Central memory CD8-positive, alpha-beta T cell (primary cell): ENCODE results near the gene TARBP2.
A peak's percentile ranks its signal among the peaks of the same experiment; 100 is the strongest.
"Not testable (repeated sequence)": the region's sequence is repeated elsewhere in the genome, so short reads cannot be mapped to it uniquely, and the experiment has no call there.

ENCODE experiments used
- ATAC-seq: fragments of 150-1000 bp; cut with Tn5 transposase; replicated peaks from 2 replicates; pipeline ENCODE4 v1.10.0; 2022; ENCODE audit warnings: mild to moderate bottlenecking, moderate FRiP score, moderate number of reproducible peaks; ENCODE audit not compliant: poor library complexity, severe bottlenecking; ENCODE audit errors: extremely low read depth
- DNase-seq, 2 donors: peaks; one replicate each; pipeline ENCODE4 v3.0.0; 2021; ENCODE audit warnings: low spot score in 2 of 2
- H3K27ac Mint-ChIP-seq: one replicate; pipeline ENCODE4 v1.8.0; 2022; ENCODE audit warnings: low read depth, mild to moderate bottlenecking, moderate library complexity, mixed read lengths
- H3K27me3 Mint-ChIP-seq: one replicate; pipeline ENCODE4 v1.8.0; 2022; ENCODE audit warnings: mixed read lengths
- H3K36me3 Mint-ChIP-seq: one replicate; pipeline ENCODE4 v1.8.0; 2022; ENCODE audit warnings: mild to moderate bottlenecking, moderate library complexity, mixed read lengths; ENCODE audit not compliant: insufficient read depth
- H3K4me1 Mint-ChIP-seq: one replicate; pipeline ENCODE4 v1.8.0; 2022; ENCODE audit warnings: mixed read lengths
- H3K4me3 Mint-ChIP-seq: one replicate; pipeline ENCODE4 v1.8.0; 2022; ENCODE audit warnings: mild to moderate bottlenecking, moderate library complexity, mixed read lengths
- H3K9me3 Mint-ChIP-seq: one replicate; pipeline ENCODE4 v1.8.0; 2022; ENCODE audit warnings: mixed read lengths

The TARBP2 gene

DNA sequence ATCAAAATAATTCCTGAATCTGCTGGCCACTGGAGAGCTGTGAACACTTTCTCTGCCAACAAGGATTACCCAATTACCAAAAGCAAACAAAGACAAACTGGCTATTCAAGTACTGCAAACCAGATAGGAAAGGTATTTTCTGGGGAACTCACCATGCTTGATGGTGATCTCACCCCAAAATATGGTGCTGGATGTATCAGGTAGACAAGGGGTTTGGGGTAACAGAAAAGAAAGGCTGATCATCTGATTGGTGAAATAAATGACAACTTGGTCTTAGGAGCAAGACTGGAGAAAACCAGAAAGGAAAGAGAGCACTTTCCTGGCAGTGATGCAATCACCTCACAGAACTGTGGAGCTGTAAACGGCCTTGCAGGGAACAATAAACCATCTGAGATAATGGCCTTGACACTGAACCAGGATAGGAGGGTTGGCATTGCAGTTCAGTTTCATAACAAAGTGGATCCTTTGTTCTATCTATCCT, 37.2 kb downstream of the TARBP2 start:
- no peak for DNase-seq
- Mint-ChIP-seq H3K4me1 (no peaks in the 10 kb centered on the region), H3K36me3 (peaks cover 46% of the 10 kb centered on the region), H3K9me3 (no peaks in the 10 kb centered on the region), H3K27ac (no peak overlapping the region), H3K4me3 (no peak overlapping the region), H3K27me3 (no peaks in the 10 kb centered on the region)
- ATAC-seq, result no peak

DNA sequence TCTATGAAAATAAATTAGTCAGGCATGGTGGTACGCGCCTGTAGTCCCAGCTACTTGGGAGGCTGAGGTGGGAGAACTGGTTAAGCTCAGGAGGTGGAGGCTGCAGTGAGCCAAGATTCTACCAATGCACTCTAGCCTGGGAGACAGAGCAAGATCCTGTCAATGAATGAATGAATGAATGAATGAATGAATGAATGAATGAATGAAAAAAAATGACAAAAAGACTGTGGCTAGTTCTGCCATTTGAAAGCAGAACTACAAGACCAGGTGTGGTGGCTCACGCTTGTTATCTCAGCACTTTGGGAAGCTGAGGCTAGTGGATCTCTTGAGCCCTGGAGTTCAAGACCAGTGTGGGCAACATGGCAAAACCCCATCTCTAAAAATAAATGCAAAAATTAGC, 38.4 kb downstream of the TARBP2 start:
- DNase-seq (no peak), ATAC-seq (no peak)
- no peaks in the 10 kb centered on the region for H3K9me3 Mint-ChIP-seq
- peaks cover 46% of the 10 kb centered on the region for H3K36me3 Mint-ChIP-seq
- H3K4me1 Mint-ChIP-seq, result no peaks in the 10 kb centered on the region
- no peak overlapping the region for H3K27ac Mint-ChIP-seq
- no peak overlapping the region for H3K4me3 Mint-ChIP-seq
- H3K27me3 Mint-ChIP-seq, result no peaks in the 10 kb centered on the region

DNA sequence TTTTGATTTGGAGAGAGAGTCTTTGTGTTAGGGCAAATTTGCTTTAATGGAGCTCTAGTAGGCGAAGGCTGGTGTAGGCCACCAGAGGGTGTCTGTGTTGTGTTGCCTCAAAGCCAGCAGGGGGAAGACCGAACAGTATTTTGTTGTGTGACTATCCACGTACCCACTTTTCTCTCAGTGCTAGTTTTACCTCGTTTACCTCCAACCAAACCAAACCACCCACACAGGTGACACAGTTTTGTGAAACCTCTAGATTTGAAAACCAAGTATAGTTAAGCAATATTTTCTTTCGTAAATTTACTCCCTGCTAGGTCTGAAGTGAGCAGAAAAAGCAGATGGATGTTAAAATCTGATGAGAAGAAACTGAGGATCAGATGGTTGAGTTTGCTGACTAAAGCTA, 42.5 kb downstream of the TARBP2 start:
- Mint-ChIP-seq H3K27ac (no peak overlapping the region), H3K27me3 (no peaks in the 10 kb centered on the region), H3K36me3 (peaks cover 29% of the 10 kb centered on the region), H3K4me1 (no peaks in the 10 kb centered on the region), H3K9me3 (no peaks in the 10 kb centered on the region), H3K4me3 (no peak overlapping the region)
- DNase-seq (peak in 1 of 2 donors; percentile 12), ATAC-seq (peak; percentile 65)

DNA sequence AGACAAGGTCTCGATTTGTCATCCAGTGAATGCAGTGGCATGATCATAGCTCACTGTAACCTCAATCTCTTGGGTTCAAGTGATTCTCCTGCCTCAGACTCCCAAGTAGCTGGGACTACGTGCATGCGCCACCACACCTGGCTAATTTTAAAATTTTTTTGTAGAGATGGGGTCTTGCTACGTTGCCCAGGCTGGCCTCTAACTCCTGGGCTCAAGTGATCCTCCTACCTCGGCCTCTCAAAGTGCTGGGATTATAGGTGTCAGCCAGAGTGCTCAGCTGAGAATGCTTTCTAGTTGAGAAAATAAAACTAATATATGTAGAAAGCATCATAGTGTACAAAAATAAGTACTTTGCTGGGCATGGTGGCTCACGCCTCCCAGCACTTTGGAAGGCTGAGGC, 47.3 kb downstream of the TARBP2 start:
- H3K36me3 Mint-ChIP-seq, result peaks cover 25% of the 10 kb centered on the region
- H3K9me3 Mint-ChIP-seq, H3K27me3 Mint-ChIP-seq, H3K4me3 Mint-ChIP-seq, H3K4me1 Mint-ChIP-seq, DNase-seq, ATAC-seq, H3K27ac Mint-ChIP-seq: not testable (repeated sequence)

DNA sequence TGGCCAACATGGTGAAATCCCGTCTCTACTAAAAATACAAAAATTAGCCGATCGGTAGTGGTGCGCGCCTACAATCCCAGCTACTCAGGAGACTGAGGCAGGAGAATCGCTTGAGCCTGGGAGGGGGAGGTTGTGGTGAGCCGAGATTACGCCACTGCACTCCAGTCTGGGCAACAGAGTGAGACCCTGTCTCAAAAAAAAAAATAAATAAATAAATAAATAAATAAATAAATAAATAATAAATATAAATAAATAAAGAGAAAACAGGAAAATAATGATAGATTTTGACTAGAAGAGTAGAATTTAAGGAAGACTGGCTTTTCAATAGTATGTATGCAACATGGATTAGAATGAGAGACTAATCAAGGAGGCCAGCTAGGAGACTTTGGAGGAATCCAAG, 49.0 kb downstream of the TARBP2 start:
- not testable (repeated sequence) for H3K4me3 Mint-ChIP-seq, H3K27me3 Mint-ChIP-seq, DNase-seq, H3K9me3 Mint-ChIP-seq, H3K27ac Mint-ChIP-seq, ATAC-seq, H3K4me1 Mint-ChIP-seq
- peaks cover 19% of the 10 kb centered on the region for H3K36me3 Mint-ChIP-seq

DNA sequence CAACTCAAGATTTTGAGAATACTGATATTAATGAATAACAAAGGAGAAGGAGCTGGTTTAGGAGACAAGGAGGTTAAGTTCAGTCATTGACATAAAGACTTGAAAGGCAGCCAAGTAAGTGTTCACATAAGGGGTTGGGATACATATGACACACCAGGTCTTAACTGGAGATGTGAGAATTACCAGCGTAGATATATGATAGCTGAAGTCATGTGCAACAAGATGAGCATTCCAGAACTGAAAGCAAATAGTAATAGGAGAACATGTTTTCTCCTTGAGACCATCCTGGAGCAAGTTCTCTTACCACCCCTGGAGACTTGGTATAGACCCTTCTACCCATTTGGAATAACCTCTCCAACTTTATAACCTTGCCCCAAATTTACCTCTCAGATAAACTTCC, 49.5 kb downstream of the TARBP2 start:
- Mint-ChIP-seq H3K4me1 (no peaks in the 10 kb centered on the region), H3K9me3 (no peaks in the 10 kb centered on the region), H3K4me3 (no peak overlapping the region), H3K27ac (no peak overlapping the region), H3K36me3 (peaks cover 19% of the 10 kb centered on the region), H3K27me3 (no peaks in the 10 kb centered on the region)
- DNase-seq (no peak), ATAC-seq (no peak)

DNA sequence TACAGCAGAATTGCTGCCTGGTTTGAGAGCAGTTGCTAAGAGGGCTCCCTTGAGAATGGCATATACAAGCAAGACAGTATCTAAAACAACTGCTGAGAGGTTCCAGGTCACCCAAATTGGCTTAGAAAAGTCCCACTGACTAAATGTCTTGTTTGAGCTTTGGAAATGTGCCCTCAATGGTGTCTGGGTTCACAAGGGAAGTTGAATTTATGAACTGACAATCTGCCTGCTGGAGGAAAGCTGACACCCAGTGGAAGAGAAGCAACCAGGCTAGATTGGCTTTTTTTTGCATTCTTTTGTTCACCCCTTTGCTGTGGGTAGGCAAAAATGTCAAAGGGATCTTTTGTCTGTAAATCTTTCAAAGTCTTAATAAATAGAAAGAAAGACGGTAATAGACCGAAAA, 50.8 kb downstream of the TARBP2 start:
- Mint-ChIP-seq H3K36me3 (peaks cover 19% of the 10 kb centered on the region), H3K4me1 (no peaks in the 10 kb centered on the region), H3K27ac (no peak overlapping the region), H3K9me3 (no peaks in the 10 kb centered on the region), H3K27me3 (no peaks in the 10 kb centered on the region), H3K4me3 (no peak overlapping the region)
- no peak for ATAC-seq
- DNase-seq, result no peak

DNA sequence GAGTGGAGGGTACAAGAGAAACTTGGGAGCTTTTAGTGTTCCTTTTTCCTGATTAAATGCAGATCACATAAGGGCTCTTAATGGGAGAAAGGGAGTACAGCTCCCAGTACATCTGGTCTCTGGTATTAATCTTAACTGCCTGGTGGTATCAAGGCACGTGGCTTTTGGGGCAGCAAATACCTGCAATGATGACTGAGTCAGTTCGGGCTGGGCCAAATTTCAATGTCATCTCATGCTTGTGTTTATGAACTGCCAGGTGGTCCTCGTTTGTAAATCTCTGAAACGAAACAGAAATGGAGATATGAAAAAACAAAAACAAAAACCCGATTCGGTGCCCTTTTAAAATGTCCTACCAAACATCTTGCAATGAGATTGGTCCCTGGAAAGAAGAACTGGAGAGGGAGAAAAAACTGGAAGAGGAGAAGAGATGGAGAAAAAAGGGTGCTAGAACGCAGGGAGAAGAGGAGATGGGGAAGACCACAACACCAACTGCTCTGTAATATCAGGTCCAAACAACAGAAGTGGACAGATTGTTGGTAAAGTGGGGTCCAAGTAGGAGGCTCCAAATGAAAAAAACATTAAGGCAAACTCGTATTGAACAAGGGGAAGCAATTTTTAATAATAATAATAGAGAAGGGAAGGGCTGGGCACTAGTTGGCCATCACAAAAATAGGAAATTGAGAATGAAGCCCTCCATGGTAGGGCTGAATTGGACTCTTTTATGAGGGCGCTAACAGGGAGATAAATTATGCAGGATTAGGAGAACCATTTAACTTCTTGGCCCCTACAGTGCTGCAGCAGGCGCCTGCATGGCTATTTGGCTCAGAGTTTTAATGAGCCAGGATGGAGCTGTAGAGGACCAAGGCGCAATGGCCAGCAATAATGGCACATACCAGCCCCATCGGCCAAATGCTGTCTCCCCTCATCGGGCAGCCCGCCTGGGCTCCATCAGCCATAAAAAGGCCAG, 51.6 kb downstream of the TARBP2 start:
- H3K27me3 Mint-ChIP-seq, result no peaks in the 10 kb centered on the region
- H3K4me1 Mint-ChIP-seq, result no peaks in the 10 kb centered on the region
- DNase-seq (no peak), ATAC-seq (no peak)
- H3K27ac Mint-ChIP-seq, result peak overlapping the region; percentile 3
- H3K36me3 Mint-ChIP-seq, result peaks cover 15% of the 10 kb centered on the region
- H3K9me3 Mint-ChIP-seq, result no peaks in the 10 kb centered on the region
- no peak overlapping the region for H3K4me3 Mint-ChIP-seq
